Lower leg skin (tissue), 3 donors: ENCODE results near the gene KDELR3.

ENCODE experiments used
- CTCF ChIP-seq, 3 donors: fragments of 450-650 bp; IDR thresholded peaks; one replicate each; pipeline ENCODE4 v1.5.1; 2016; ENCODE audit warnings: antibody characterized with exemption in 3 of 3, mild to moderate bottlenecking in 3 of 3, moderate library complexity in 2 of 3
- POLR2A ChIP-seq, 2 donors: fragments of 450-650 bp; IDR thresholded peaks; one replicate each; pipeline ENCODE4 v1.6.1; 2016 to 2017; ENCODE audit warnings: antibody characterized with exemption in 2 of 2, mild to moderate bottlenecking in 1 of 2, moderate library complexity in 1 of 2

DNA sequence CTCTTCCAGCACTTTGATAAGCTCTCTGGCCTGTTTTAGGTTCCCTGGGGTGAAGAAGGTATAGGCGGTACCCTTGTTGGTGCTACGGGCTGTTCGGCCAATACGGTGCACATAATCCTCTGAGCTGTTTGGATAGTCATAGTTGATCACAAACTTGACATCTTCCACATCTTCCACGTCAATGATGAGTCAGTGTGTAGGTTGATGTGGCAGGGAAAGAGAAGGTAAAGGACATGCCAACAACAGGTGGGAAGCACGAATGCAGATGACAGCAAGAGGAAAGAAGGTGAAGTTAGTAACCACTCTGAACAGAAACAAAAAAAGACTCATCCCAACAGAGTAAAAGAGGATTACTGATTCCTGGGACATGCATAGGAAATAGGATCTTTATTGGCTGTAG lies 20.1 kb downstream of the KDELR3 start:
- TF ChIP-seq POLR2A (IDR thresholded peaks at IDR 0.05) (no peak), CTCF (IDR thresholded peaks at IDR 0.05) (no peak)
